ENCODE results near the gene SZT2.
"Not testable (repeated sequence)": the region's sequence is repeated elsewhere in the genome, so short reads cannot be mapped to it uniquely, and the experiment has no call there.

Gene SZT2

DNA sequence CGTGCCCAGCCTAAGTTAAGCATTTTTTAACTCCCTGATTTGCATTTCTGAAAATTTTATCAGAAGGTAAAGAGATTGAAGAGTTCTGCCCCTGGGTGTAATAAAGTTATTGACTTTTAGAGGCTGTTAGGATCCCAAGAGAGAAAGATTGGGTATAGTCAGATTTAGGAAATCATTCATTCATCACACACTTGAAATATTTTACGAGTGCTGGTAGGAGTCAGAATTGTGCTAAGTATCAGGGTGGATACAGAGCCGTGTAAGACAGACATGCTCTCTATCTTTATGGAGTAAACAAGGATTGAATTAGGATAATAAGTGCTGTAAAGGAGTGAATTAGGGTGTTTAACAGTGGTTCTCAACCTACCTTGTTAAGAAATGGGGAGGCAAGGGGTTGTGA, 3.0 kb downstream of the SZT2 start:
- DNase-seq: no peak

DNA sequence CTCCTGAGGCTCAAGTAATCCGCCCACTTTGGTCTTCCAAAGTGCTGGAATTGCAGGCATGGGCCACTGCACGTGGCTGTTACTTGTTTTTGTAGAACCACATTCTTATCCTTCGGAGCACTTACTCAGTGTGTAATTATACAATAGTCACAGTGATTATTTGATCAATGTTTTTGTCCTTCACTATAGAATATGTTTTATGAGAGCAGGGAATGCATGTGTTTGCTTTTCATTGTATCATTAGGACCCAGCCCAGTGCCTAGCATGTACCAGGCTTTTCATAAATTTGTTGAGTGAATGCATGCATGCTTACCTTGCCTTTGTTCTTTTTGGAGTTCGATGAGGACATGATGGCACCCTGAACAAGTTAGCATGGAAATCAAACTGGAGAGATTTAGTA, 5.8 kb downstream of the SZT2 start:
- DNase-seq: no peak

- no peak for DNase-seq
These were observed 6.4 kb downstream of the SZT2 start for GRCh38 chr1:43396059-43396458.

- no peak for DNase-seq
These were observed 8.5 kb downstream of the SZT2 start for GRCh38 chr1:43398227-43398626.

DNA sequence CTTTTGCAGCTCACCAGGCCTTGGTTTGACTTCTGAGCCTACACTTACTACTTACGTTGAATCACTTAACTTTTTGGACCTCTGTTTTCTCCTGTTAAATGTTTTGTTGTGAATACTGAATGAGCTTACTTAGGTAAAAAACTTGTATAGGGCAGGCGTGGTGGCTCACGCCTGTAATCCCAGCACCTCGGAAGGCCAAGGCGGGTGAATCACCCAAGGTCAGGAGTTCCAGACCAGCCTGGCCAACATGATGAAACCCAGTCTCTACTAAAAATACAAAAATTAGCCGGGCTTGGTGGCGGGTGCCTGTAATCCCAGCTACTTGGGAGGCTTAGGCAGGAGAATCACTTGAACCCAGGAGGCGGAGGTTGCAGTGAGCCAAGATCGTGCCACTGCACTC, 10.7 kb downstream of the SZT2 start:
- DNase-seq: not testable (repeated sequence)

- no peak for DNase-seq
These were observed 12.6 kb downstream of the SZT2 start for GRCh38 chr1:43402089-43402865.

- no peak for DNase-seq
These were observed 14.7 kb downstream of the SZT2 start for GRCh38 chr1:43404353-43404752.

DNA sequence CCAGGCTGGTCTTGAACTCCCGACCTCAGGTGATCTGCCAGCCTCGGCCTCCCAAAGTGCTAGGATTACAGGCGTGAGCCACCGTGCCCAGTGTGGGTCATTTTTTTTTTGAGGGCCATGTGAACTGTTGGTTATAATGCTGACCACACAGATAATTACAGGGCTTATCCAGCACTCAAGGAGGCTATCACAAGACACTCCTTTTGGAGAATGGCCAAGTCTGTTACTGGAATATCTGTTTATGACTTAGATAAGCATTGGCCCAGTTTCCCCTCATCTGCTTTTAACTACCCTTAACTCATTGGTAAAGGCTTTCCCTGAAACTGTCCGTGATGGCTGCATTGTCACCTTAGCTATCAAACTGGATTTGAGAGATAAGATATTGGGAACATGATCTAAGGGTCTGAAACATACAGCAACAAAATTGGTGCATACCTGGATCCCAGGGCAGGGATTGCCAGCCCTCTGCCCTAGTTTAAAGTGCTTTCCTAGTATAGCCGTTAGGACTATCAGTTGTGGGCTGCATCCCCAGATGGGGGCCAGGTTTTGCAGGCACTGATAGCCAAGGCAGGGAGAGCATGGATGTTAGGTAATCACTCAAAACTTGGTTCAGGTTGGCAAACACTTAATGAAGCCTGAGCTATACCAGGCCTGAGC, 15.6 kb downstream of the SZT2 start:
- DNase-seq: no peak

DNA sequence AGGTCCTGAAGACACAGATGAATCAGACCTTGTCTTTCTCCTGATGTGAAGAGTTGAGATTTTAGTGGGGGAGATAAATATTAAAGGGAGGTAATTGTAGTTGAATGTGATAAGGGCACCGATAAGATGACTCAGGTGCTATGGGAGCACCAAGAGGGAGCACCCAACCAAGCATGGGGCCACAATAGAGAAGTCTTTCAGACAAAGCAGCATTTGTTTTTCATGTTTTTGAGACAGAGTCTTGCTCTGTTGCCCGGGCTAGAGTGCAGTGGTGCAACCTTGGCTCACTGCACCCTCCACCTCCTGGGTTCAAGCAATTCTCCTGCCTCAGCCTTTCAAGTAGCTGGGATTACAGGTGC, 16.2 kb downstream of the SZT2 start:
- DNase-seq: no peak

GRCh38 chr1:43410571-43410970, 20.9 kb downstream of the SZT2 start:
- no peak for DNase-seq

DNA sequence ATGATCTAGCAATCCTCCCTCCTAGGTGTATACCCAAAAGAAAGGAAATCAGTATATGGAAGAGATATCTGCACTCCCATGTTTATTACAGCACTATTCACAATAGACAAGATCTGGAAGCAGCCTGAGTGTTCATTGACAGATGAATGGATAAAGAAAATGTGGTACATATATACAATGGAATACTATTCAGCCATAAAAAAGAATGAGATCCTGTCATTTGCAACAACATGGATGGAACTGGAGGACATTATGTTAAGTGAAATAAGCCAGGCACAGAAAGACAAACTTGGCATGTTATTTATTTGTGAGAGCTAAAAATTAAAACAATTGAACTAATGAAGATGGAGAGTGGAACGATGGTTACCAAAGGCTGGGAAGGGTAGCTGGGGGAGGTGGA, 23.7 kb downstream of the SZT2 start:
- DNase-seq: not testable (repeated sequence)

- DNase-seq: peak; percentile 23 to 58 (median 39)
These were observed 25.0 kb downstream of the SZT2 start for GRCh38 chr1:43414634-43415223.

GRCh38 chr1:43415901-43416300, 26.2 kb downstream of the SZT2 start:
- no peak for DNase-seq

- DNase-seq: no peak
These were observed 29.2 kb downstream of the SZT2 start for GRCh38 chr1:43418858-43419257.

DNA sequence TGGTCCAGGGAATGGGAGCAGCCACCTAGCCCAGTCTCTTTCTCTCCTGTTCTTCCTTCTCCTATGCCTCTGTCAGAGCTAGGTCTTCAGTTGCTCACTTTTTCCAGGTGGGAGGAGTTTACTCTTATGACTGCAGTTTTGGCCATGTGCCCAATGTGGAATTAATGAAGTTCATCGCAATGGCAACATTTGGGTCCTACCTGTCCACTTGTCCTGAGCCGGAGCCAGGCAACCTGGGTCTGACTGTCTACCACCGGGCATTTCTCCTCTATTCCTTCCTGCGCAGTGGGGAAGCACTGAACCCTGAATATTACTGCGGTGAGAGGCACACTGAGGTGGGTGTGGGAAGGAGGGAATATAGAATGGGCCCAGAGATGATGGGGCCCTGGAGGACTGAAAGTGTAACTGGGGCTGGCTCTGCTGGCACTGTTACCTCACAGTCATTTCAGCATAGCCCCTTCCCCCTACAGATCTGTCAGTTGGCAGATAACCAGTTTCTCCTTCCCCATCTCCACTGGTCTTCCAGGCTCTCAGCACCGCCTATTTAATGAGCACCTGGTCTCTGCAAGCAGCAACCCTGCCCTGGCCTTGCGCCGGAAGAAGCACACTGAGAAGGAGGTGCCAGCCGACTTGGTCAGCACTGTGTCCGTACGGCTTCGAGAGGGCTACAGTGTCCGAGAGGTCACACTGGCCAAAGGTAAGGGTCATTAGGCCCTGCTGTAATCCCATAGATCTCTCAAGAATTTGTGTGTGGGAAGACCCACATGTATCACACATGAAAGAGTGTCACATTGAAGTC, 30.1 kb downstream of the SZT2 start:
- DNase-seq: no peak

- DNase-seq: no peak
These were observed 31.2 kb downstream of the SZT2 start for GRCh38 chr1:43420874-43421273.

DNA sequence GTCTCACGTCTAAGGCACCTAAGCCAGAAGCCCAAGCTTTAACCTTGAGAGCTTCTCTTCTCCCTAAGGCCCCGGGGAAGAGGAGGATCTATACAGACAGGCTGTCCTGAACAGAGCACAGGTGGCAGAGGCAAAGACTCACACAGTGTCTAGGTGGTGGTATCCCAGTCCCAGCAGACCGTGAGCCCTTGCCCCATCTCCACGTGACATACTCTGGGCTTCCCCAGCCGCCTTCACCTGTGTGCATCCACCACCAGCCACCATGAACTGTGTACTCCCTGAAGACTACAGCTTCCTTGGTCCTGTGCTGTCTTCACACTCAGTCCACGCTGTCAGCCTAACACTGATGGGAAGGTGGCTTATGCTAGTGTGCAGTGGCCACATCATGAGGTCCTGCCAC, 31.7 kb downstream of the SZT2 start:
- DNase-seq: no peak

DNA sequence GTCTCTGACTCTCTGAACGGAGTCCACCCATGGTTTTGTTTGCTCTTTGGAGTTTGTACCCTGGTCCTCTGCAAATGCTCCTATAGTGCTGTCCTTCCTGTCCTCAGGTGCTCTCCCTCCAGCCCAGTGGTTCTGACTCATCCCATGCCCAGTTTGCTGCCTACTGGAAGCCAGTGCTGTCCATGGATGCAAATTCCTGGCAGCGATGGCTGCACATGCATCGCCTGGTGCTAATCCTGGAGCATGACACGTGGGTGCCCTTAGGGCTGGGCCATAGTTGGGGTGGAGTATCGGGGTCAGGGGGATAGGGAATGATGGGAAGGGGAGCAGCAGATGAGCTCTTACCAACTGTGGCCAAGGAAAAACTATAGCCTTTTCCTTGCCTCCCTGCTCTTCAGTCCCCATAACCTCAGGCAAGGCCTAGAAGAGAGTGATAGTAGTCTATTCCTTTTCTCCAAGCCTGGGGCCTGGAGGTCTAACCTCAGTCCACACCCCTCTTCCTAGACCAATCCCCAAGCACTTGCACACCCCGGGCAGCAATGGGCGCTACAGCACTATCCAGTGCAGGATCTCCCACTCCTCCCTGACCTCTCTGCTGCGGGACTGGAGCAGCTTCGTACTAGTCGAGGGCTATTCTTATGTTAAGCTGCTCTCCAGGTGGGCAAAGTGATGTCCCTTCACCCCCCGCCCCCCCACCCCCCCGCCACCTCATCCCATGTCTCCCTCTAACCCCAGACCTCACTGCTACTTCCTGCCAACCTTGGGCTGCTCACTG, 32.5 kb downstream of the SZT2 start:
- no peak for DNase-seq

DNA sequence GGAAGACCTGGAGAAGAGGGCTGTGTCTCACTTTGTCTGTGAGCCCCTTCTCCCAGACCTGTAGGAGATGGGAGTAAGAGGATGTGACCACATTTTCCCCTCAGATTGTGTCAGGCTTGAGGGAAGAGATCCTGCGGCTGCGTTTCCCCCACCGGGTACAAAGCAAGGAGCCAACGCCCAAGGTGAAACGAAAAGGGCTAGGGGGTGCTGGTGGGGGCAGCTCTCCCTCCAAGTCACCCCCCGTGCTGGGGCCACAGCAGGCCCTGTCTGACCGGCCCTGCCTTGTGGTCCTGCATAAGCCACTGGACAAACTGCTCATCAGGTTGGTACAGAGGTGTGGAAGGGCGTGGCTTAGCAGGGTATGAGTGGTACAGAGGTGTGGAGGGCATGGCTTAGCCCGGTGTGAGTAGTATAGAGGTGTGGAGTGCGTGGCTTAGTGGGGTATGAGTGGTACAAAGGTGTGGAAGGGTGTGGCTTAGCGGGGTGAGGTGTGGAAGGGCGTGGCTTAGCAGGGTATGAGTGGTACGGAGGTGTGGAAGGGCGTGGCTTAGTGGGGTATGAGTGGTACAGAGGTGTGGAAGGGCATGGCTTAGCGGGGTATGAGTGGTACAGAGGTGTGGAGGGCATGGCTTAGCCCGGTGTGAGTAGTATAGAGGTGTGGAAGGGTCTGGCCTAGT, 33.4 kb downstream of the SZT2 start:
- DNase-seq: no peak

GRCh38 chr1:43423672-43424550, 34.2 kb downstream of the SZT2 start:
- no peak for DNase-seq

DNA sequence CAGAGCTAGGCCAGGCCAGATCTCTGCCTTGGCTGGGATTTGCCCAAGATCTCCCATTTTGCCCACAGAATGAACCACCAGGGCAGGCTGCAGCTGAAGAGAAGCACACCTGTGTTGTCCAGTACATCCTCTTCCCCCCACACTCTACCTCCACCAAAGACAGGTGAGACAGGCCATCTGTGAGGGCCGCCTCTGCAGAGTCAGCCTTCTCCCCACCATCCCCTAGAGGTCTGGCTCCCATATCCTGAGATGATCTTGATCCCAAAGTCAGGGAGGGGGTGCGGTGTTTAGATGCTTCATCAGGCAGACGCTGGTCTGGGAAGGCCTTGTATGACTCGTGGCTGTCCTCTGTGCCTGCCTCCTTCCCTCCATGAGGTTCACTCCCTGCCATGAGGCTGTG, 35.3 kb downstream of the SZT2 start:
- DNase-seq: no peak
